Measurements from ENCODE around the gene UBE2J1. TPM values are rescaled to one million over a fixed set of nuclear protein-coding genes. Genes with fewer than 3 reads are reported as not detected.

The UBE2J1 gene
- total RNA-seq, 1 donor from 2014 or later: 20.5 TPM

DNA sequence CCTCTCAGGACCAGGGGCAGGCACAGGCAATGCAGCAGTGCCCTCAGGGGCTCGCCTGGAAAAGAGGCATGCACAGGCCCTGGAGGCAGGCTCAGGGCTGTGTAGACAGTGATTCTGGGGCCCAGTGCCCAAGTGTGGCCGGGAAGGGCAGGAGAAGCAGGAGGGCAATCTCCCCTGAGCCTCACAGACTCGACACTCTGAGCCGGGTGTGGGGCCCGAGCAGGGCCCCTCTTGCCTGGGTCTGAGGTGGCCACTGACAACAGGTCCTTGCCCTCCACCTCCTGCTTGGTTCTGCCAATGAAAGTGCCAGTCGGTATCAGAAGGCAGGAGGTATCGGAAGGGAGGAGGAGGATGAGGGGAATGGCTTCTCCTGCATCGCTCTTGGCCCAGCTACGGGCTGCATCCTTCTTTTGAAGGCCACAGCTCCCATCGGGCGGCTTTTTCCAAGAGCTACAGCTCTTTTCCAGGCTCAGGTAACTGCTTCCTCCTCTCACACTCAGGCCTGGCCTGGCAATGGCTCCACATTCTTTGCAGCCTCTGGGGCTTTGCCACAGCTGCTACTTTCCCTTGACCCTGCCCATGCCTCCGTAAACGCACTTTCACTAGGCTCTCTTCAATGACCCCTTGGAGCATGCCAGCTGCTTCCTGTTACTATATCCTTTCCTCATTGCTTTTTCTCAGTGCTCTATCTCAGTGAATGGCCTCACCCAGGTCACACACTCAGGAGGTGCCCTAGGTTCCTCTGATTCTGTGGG lies 61.9 kb downstream of the UBE2J1 start:
- Histone ChIP-seq H3K4me3 (ENCODE audit: low read depth, low read length) (no peak overlapping the region), H3K36me3 (ENCODE audit: control insufficient read depth, insufficient read depth, low read length) (no peaks in the 10 kb centered on the region), H3K27me3 (ENCODE audit: control insufficient read depth, insufficient read depth, low read length) (peaks cover 32% of the 10 kb centered on the region)
- TF ChIP-seq, protein P1, sequence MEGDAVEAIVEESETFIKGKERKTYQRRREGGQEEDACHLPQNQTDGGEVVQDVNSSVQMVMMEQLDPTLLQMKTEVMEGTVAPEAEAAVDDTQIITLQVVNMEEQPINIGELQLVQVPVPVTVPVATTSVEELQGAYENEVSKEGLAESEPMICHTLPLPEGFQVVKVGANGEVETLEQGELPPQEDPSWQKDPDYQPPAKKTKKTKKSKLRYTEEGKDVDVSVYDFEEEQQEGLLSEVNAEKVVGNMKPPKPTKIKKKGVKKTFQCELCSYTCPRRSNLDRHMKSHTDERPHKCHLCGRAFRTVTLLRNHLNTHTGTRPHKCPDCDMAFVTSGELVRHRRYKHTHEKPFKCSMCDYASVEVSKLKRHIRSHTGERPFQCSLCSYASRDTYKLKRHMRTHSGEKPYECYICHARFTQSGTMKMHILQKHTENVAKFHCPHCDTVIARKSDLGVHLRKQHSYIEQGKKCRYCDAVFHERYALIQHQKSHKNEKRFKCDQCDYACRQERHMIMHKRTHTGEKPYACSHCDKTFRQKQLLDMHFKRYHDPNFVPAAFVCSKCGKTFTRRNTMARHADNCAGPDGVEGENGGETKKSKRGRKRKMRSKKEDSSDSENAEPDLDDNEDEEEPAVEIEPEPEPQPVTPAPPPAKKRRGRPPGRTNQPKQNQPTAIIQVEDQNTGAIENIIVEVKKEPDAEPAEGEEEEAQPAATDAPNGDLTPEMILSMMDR (IDR thresholded peaks at IDR 0.05; ENCODE audit: insufficient read depth, low read length, severe bottlenecking): no peak
- FAIRE-seq: no peak
- DNase-seq (ENCODE audit: low read depth): no peak

DNA sequence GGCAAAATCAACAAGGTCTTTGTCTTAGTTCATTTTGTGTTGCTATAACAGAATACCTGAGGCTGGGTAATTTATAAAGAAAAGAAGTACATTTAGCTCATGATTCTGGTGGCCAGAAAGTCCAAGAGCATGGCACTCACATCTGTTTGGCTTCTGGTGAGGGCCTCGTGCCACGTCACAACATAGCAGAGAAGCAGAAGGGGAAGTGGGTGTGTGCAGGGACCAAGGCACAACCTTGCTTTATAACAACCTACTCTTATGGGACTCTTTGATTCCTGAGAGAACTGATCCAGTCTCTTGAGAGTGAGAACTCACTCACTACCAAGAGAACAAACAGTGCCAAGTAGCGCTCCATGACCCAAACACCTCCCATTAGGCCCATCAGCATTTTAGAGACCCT lies 62.8 kb downstream of the UBE2J1 start:
- no peak for FAIRE-seq

DNA sequence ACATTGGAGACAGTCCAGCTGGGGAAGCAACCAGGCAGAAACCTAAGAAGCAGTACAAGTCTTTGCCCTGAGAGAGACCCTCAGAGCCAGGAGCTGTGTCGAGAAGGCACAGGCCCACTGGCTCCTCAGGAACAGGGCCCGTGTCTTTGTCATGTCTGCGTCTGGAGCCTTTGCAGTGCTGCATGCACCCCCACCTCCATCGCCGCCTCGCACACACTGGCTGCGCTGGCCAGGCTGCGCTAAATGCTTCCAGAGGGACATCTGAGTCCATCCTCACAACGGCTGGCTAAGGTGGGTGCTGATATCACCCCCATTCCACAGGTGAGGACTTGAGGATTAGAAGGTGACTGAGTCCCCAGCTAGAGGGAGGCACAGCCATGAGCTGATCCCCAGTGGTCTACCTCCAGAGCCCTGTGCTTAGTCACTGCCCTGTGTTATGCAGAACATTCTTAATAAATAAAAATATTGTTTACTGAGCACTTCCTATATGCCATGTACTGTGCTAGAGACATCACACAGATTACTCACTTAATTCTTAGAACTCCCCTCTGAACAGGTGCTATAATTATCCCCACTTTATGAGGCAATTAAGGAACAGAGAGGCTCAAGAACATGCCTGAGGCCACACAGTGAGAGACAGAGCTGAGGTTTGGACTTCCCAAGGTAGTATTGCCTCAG lies 65.0 kb downstream of the UBE2J1 start:
- FAIRE-seq (no peak), DNase-seq (ENCODE audit: low read depth) (no peak)
- Histone ChIP-seq H3K4me3 (ENCODE audit: low read depth, low read length) (no peak overlapping the region), H3K36me3 (ENCODE audit: control insufficient read depth, insufficient read depth, low read length) (no peaks in the 10 kb centered on the region), H3K27me3 (ENCODE audit: control insufficient read depth, insufficient read depth, low read length) (peaks cover 32% of the 10 kb centered on the region)
- TF ChIP-seq, protein P1 (IDR thresholded peaks at IDR 0.05; ENCODE audit: insufficient read depth, low read length, severe bottlenecking): no peak

More for the DNA sequence above, 62.8 kb downstream of the UBE2J1 start:
- TF ChIP-seq, protein P1 (IDR thresholded peaks at IDR 0.05; ENCODE audit: insufficient read depth, low read length, severe bottlenecking): no peak
- DNase-seq (ENCODE audit: low read depth): no peak
- H3K27me3 ChIP-seq (ENCODE audit: control insufficient read depth, insufficient read depth, low read length): peaks cover 32% of the 10 kb centered on the region
- no peaks in the 10 kb centered on the region for H3K36me3 ChIP-seq (ENCODE audit: control insufficient read depth, insufficient read depth, low read length)
- no peak overlapping the region for H3K4me3 ChIP-seq (ENCODE audit: low read depth, low read length)

DNA sequence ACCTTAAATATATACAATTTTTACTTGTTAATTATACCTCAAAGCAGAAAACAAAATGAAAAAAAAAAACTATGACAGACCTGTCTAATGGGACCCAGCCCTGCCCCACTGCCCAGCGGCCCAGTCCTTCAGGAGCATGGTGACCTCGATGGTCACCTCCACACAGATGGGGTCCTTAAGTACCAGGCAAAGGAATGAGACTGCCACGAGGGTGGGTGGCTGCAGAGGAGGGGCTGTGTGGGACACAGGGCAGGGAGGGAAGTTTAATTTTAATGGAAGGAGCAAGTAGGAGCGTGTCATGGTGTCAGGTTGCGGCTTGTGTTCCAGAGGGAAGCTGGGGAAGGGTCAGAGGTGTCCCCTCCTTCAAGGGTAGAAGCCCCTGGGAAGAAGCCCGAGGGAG lies 66.0 kb downstream of the UBE2J1 start:
- DNase-seq (ENCODE audit: low read depth) (no peak), FAIRE-seq (no peak)
- H3K27me3 ChIP-seq (ENCODE audit: control insufficient read depth, insufficient read depth, low read length): peaks cover 32% of the 10 kb centered on the region
- no peak overlapping the region for H3K4me3 ChIP-seq (ENCODE audit: low read depth, low read length)
- H3K36me3 ChIP-seq (ENCODE audit: control insufficient read depth, insufficient read depth, low read length): no peaks in the 10 kb centered on the region
- TF ChIP-seq, protein P1 (IDR thresholded peaks at IDR 0.05; ENCODE audit: insufficient read depth, low read length, severe bottlenecking): no peak

- no peaks in the 10 kb centered on the region for H3K36me3 ChIP-seq (ENCODE audit: control insufficient read depth, insufficient read depth, low read length)
- no peak for FAIRE-seq
- H3K4me3 ChIP-seq (ENCODE audit: low read depth, low read length): no peak overlapping the region
- TF ChIP-seq, protein P1 (IDR thresholded peaks at IDR 0.05; ENCODE audit: insufficient read depth, low read length, severe bottlenecking): no peak
- H3K27me3 ChIP-seq (ENCODE audit: control insufficient read depth, insufficient read depth, low read length): peaks cover 21% of the 10 kb centered on the region
- no peak for DNase-seq (ENCODE audit: low read depth)
These were observed 67.4 kb downstream of the UBE2J1 start for GRCh38 chr6:89284963-89285735.

All from bronchial epithelial cell (primary cell).